Natural killer cell (primary cell): Measurements from ENCODE around the gene ERBB3. TPM values are rescaled to one million over a fixed set of nuclear protein-coding genes. Genes with fewer than 3 reads are reported as not detected.

ENCODE experiments used
- ATAC-seq, 3 donors: fragments of 150-1000 bp in 2 of 3; fragments of 200-7000 bp in 1 of 3; cut with Tn5 transposase; 1 replicate in 1 of 3; 2 replicates in 2 of 3; pipeline ENCODE4 v1.10.0; 2021; ENCODE audit warnings: mild to moderate bottlenecking in 2 of 3, moderate library complexity in 2 of 3
- DNase-seq, 2 donors: peaks; one replicate each; pipeline versions ENCODE4 v3.0.0 to v3.0.0-alpha.2; 2013 to 2021; ENCODE audit warnings: mixed read lengths in 1 of 2
- H3K27ac ChIP-seq: one replicate; pipeline ENCODE4 v1.5.1; 2013; ENCODE audit warnings: mild to moderate bottlenecking, low read length
- H3K27me3 ChIP-seq: one replicate; pipeline ENCODE4 v1.6.1; 2013; ENCODE audit warnings: low read length; ENCODE audit not compliant: control insufficient read depth, insufficient read depth
- H3K36me3 ChIP-seq: one replicate; pipeline ENCODE4 v1.6.1; 2013; ENCODE audit warnings: low read length; ENCODE audit not compliant: control insufficient read depth, insufficient read depth
- H3K4me1 ChIP-seq: one replicate; pipeline ENCODE4 v1.6.1; 2013; ENCODE audit warnings: low read length; ENCODE audit not compliant: control insufficient read depth, insufficient read depth
- H3K4me3 ChIP-seq: one replicate; pipeline ENCODE4 v1.5.1; 2013; ENCODE audit warnings: low read length
- H3K9me3 ChIP-seq: one replicate; pipeline ENCODE4 v1.6.1; 2013; ENCODE audit warnings: low read length; ENCODE audit not compliant: control insufficient read depth, insufficient read depth
- H3K27ac Mint-ChIP-seq, 2 donors: one replicate each; pipeline ENCODE4 v1.8.0; 2022; ENCODE audit warnings: mild to moderate bottlenecking in 2 of 2, mixed read lengths in 2 of 2, moderate library complexity in 1 of 2
- H3K27me3 Mint-ChIP-seq, 2 donors: one replicate each; pipeline ENCODE4 v1.8.0; 2022; ENCODE audit warnings: low read depth in 2 of 2, mixed read lengths in 2 of 2
- H3K36me3 Mint-ChIP-seq: one replicate; pipeline ENCODE4 v1.8.0; 2022; ENCODE audit warnings: mixed read lengths
- H3K4me1 Mint-ChIP-seq, 2 donors: one replicate each; pipeline ENCODE4 v1.8.0; 2022; ENCODE audit warnings: mixed read lengths in 2 of 2
- H3K4me3 Mint-ChIP-seq: one replicate; pipeline ENCODE4 v1.8.0; 2022; ENCODE audit warnings: mild to moderate bottlenecking, moderate library complexity, mixed read lengths
- H3K9me3 Mint-ChIP-seq, 2 donors: one replicate each; pipeline ENCODE4 v1.8.0; 2022; ENCODE audit warnings: mixed read lengths in 2 of 2
- CTCF ChIP-seq: fragments of 200-600 bp; IDR thresholded peaks from one replicate; pipeline ENCODE4 v1.8.0; 2022; ENCODE audit warnings: antibody characterized with exemption
- WGBS: methylation state at CpG from one replicate; pipeline ENCODE4 v1.1.7; 2013; ENCODE audit warnings: missing lambda C conversion rate; ENCODE audit not compliant: insufficient coverage; 5-methylcytosine and 5-hydroxymethylcytosine counted together
- intact Hi-C: fragments of 100-400 bp; cut with micrococcal nuclease; formaldehyde crosslinking; loops from one replicate; pipeline ENCODE4 v1.14.2; 2022
- total RNA-seq, 4 donors: library from RNA; stranded (reverse); fragments of 120-200 nt in 1 of 4; gene quantifications; one replicate each; pipeline versions ENCODE4 v1.2.3 to v1.2.4, GENCODE V29; 2013 to 2022

The ERBB3 gene
- total RNA-seq, 3 donors from 2014 or later (not counting 1 experiment from before 2014, with no cell fraction given), result 0.26 to 0.66 TPM; not detected in 1

- no peak for TF ChIP-seq CTCF
- Mint-ChIP-seq H3K36me3 (no peaks in the 10 kb centered on the region), H3K27me3 (no peaks in the 10 kb centered on the region), H3K9me3 (no peaks in the 10 kb centered on the region), H3K4me3 (no peak overlapping the region), H3K27ac (peak overlapping the region in 1 of 2 donors; percentile 69), H3K4me1 (peaks cover 11 to 13% of the 10 kb centered on the region in 2 donors)
- WGBS, result 56% methylated on average over 2 of the region's 2 CpGs
- intact Hi-C loops, result no loop called here
- no peaks in the 10 kb centered on the region for H3K9me3 ChIP-seq
- H3K4me1 ChIP-seq, result peaks cover 10% of the 10 kb centered on the region
- no peak overlapping the region for H3K4me3 ChIP-seq
- no peaks in the 10 kb centered on the region for H3K27me3 ChIP-seq
- no peak overlapping the region for H3K27ac ChIP-seq
- ATAC-seq (no peak), DNase-seq (no peak)
- H3K36me3 ChIP-seq, result peaks cover 1% of the 10 kb centered on the region
These were observed 42.8 kb upstream of the ERBB3 start for GRCh38 chr12:56037161-56037560.

GRCh38 chr12:56038022-56038655, 41.8 kb upstream of the ERBB3 start:
- peak overlapping the region in 1 of 2 donors; percentile 69 for H3K27ac Mint-ChIP-seq
- WGBS, result 60% methylated on average over 1 of the region's 2 CpGs

GRCh38 chr12:56040151-56040550, 39.8 kb upstream of the ERBB3 start:
- DNase-seq, result no peak
- intact Hi-C loops, result loop anchor here (2.0 to 10.0 kb wide), 8 partner anchors 43 to 301 kb away; partner anchors contain the start of genes MYL6, MYL6B, NABP2 and ORMDL2
- Mint-ChIP-seq H3K27ac (no peak overlapping the region), H3K4me1 (peaks cover 24 to 25% of the 10 kb centered on the region in 2 donors), H3K9me3 (no peaks in the 10 kb centered on the region), H3K27me3 (no peaks in the 10 kb centered on the region), H3K36me3 (no peaks in the 10 kb centered on the region), H3K4me3 (no peak overlapping the region)
- 86% methylated on average over 1 of the region's 1 CpG for WGBS
- Histone ChIP-seq H3K9me3 (no peaks in the 10 kb centered on the region), H3K4me1 (peaks cover 14% of the 10 kb centered on the region), H3K27ac (no peak overlapping the region), H3K4me3 (no peak overlapping the region), H3K36me3 (peaks cover 17% of the 10 kb centered on the region), H3K27me3 (no peaks in the 10 kb centered on the region)
- TF ChIP-seq CTCF, result no peak
- no peak for ATAC-seq

More at GRCh38 chr12:56038022-56038655, 41.8 kb upstream of the ERBB3 start:
- H3K4me3 Mint-ChIP-seq, result peak overlapping the region; percentile 17
- H3K4me1 ChIP-seq, result peaks cover 17% of the 10 kb centered on the region
- H3K27me3 ChIP-seq, result no peaks in the 10 kb centered on the region
- TF ChIP-seq CTCF, result no peak
- no peaks in the 10 kb centered on the region for H3K36me3 Mint-ChIP-seq
- intact Hi-C loops, result no loop called here
- H3K27me3 Mint-ChIP-seq, result no peaks in the 10 kb centered on the region
- peaks cover 20 to 21% of the 10 kb centered on the region in 2 donors for H3K4me1 Mint-ChIP-seq
- ATAC-seq (no peak), DNase-seq (no peak)
- H3K9me3 ChIP-seq, result no peaks in the 10 kb centered on the region
- no peak overlapping the region for H3K4me3 ChIP-seq
- no peak overlapping the region for H3K27ac ChIP-seq
- H3K9me3 Mint-ChIP-seq, result no peaks in the 10 kb centered on the region
- peaks cover 3% of the 10 kb centered on the region for H3K36me3 ChIP-seq
